C4-2B (cell line): ENCODE data around the gene CDK2AP2.

Experiments
- CTCF ChIP-seq: fragments of 450-650 bp; conservative IDR thresholded peaks from 2 replicates; pipeline ENCODE4 v1.5.1; 2017; ENCODE audit warnings: mild to moderate bottlenecking
- ZFX ChIP-seq: fragments of 450-650 bp; IDR thresholded peaks from 2 replicates; pipeline ENCODE4 v1.6.1; 2017

- no peak for TF ChIP-seq CTCF
- TF ChIP-seq ZFX = no peak
Measured at GRCh38 chr11:67544616-67545242, 36.8 kb upstream of the CDK2AP2 start.
